ENCODE data around the gene MAST4. TPM values are rescaled to one million over a fixed set of nuclear protein-coding genes. Genes with fewer than 3 reads are reported as not detected.

The MAST4 gene
- total RNA-seq, 2 donors from 2014 or later = 30.5 to 47.8 TPM

GRCh38 chr5:67139030-67139429 is 542.8 kb downstream of the MAST4 start:
- H3K36me3 ChIP-seq = peaks cover 17% of the 10 kb centered on the region
- no peak overlapping the region for H3K27ac ChIP-seq
- no peaks in the 10 kb centered on the region for H3K4me1 ChIP-seq (ENCODE audit: control insufficient read depth in 1 of 2, low read depth in 2 of 2)
- H3K27me3 ChIP-seq (replicated peaks; ENCODE audit: insufficient read depth) = no peaks in the 10 kb centered on the region
- no peak for TF ChIP-seq CTCF (IDR thresholded peaks at IDR 0.05)
- no peaks in the 10 kb centered on the region for H3K9me3 ChIP-seq
- H3K4me3 ChIP-seq = no peak overlapping the region
- ATAC-seq (ENCODE audit: insufficient number of reproducible peaks, low FRiP score, low read depth) (no peak), DNase-seq (ENCODE audit: low spot score) (no peak)

- TF ChIP-seq CTCF (IDR thresholded peaks at IDR 0.05) = no peak
- ATAC-seq (ENCODE audit: insufficient number of reproducible peaks, low FRiP score, low read depth) = no peak
- peaks cover 27% of the 10 kb centered on the region for H3K36me3 ChIP-seq
These were observed 544.2 kb downstream of the MAST4 start for GRCh38 chr5:67140413-67140812.

GRCh38 chr5:67141644-67142043 is 545.5 kb downstream of the MAST4 start:
- H3K4me1 ChIP-seq (ENCODE audit: control insufficient read depth in 1 of 2, low read depth in 2 of 2) = no peaks in the 10 kb centered on the region
- TF ChIP-seq CTCF (IDR thresholded peaks at IDR 0.05) = no peak
- no peak overlapping the region for H3K4me3 ChIP-seq
- H3K9me3 ChIP-seq = no peaks in the 10 kb centered on the region
- peaks cover 27% of the 10 kb centered on the region for H3K36me3 ChIP-seq
- DNase-seq (ENCODE audit: low spot score) (no peak), ATAC-seq (ENCODE audit: insufficient number of reproducible peaks, low FRiP score, low read depth) (no peak)
- no peak overlapping the region for H3K27ac ChIP-seq
- no peaks in the 10 kb centered on the region for H3K27me3 ChIP-seq (replicated peaks; ENCODE audit: insufficient read depth)

More at GRCh38 chr5:67140413-67140812, 544.2 kb downstream of the MAST4 start:
- no peak for DNase-seq (ENCODE audit: low spot score)
- no peak overlapping the region for H3K27ac ChIP-seq
- no peaks in the 10 kb centered on the region for H3K9me3 ChIP-seq
- H3K27me3 ChIP-seq (replicated peaks; ENCODE audit: insufficient read depth) = no peaks in the 10 kb centered on the region
- H3K4me1 ChIP-seq (ENCODE audit: control insufficient read depth in 1 of 2, low read depth in 2 of 2) = no peaks in the 10 kb centered on the region
- no peak overlapping the region for H3K4me3 ChIP-seq

GRCh38 chr5:67142816-67143215 is 546.6 kb downstream of the MAST4 start:
- no peaks in the 10 kb centered on the region for H3K4me1 ChIP-seq (ENCODE audit: control insufficient read depth in 1 of 2, low read depth in 2 of 2)
- H3K9me3 ChIP-seq = no peaks in the 10 kb centered on the region
- no peaks in the 10 kb centered on the region for H3K27me3 ChIP-seq (replicated peaks; ENCODE audit: insufficient read depth)
- no peak overlapping the region for H3K27ac ChIP-seq
- no peak for TF ChIP-seq CTCF (IDR thresholded peaks at IDR 0.05)
- ATAC-seq (ENCODE audit: insufficient number of reproducible peaks, low FRiP score, low read depth) (no peak), DNase-seq (ENCODE audit: low spot score) (no peak)
- H3K4me3 ChIP-seq = no peak overlapping the region
- peaks cover 27% of the 10 kb centered on the region for H3K36me3 ChIP-seq

GRCh38 chr5:67143549-67143948 is 547.4 kb downstream of the MAST4 start:
- no peak for TF ChIP-seq CTCF (IDR thresholded peaks at IDR 0.05)
- no peaks in the 10 kb centered on the region for H3K9me3 ChIP-seq
- DNase-seq (ENCODE audit: low spot score) (no peak), ATAC-seq (ENCODE audit: insufficient number of reproducible peaks, low FRiP score, low read depth) (no peak)
- no peak overlapping the region for H3K4me3 ChIP-seq
- no peak overlapping the region for H3K27ac ChIP-seq
- peaks cover 27% of the 10 kb centered on the region for H3K36me3 ChIP-seq
- H3K27me3 ChIP-seq (replicated peaks; ENCODE audit: insufficient read depth) = no peaks in the 10 kb centered on the region
- no peaks in the 10 kb centered on the region for H3K4me1 ChIP-seq (ENCODE audit: control insufficient read depth in 1 of 2, low read depth in 2 of 2)

All from thoracic aorta (tissue), 2 donors.